Skeletal muscle satellite cell (primary cell): ENCODE results near the gene GMNC.

ENCODE experiments used
- H3K27me3 ChIP-seq: 2 replicates; pipeline ENCODE4 v1.7.0; 2013; ENCODE audit warnings: low read length; ENCODE audit not compliant: control insufficient read depth, insufficient read depth
- H3K36me3 ChIP-seq: 2 replicates; pipeline ENCODE4 v1.7.0; 2013; ENCODE audit warnings: mild to moderate bottlenecking, control low read depth, low read length; ENCODE audit not compliant: insufficient read depth
- H3K4me1 ChIP-seq: 2 replicates; pipeline ENCODE4 v1.7.0; 2013; ENCODE audit warnings: low read length; ENCODE audit not compliant: control insufficient read depth, insufficient read depth
- H3K4me2 ChIP-seq: 2 replicates; pipeline ENCODE4 v1.7.0; 2013; ENCODE audit warnings: mild to moderate bottlenecking, low read length
- H3K4me3 ChIP-seq: 2 replicates; pipeline ENCODE4 v1.7.0; 2013; ENCODE audit warnings: low read length
- H3K9ac ChIP-seq: 2 replicates; pipeline ENCODE4 v1.7.0; 2013; ENCODE audit warnings: mild to moderate bottlenecking, low read depth, low read length, moderate library complexity
- H3K9me3 ChIP-seq: replicated peaks from 2 replicates; pipeline ENCODE4 v1.7.0; 2013; ENCODE audit warnings: mild to moderate bottlenecking, control low read depth, low read length

The GMNC gene

DNA sequence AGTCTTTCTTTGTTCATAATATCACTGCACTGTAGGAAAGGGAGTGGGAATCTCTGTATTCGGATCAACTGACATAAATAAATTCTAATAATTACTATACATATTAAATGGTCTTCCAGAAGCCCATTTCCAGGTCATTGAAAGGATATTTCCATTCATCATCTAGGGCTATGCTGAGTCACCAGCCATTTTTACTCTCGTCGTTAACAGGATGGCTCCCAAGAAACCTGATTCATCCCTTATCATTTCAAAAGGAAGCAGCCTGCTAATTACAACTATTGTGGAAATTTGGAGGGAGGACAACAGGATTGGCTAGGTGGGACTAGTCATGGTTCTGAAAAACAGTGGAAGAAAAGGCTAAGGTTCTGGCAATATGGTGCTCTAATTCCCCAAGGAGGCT lies 13.6 kb downstream of the GMNC start:
- no peak overlapping the region for H3K4me3 ChIP-seq
- H3K4me2 ChIP-seq, result no peak overlapping the region
- no peaks in the 10 kb centered on the region for H3K4me1 ChIP-seq
- no peaks in the 10 kb centered on the region for H3K27me3 ChIP-seq
- no peaks in the 10 kb centered on the region for H3K36me3 ChIP-seq
- no peaks in the 10 kb centered on the region for H3K9me3 ChIP-seq
- no peak overlapping the region for H3K9ac ChIP-seq

DNA sequence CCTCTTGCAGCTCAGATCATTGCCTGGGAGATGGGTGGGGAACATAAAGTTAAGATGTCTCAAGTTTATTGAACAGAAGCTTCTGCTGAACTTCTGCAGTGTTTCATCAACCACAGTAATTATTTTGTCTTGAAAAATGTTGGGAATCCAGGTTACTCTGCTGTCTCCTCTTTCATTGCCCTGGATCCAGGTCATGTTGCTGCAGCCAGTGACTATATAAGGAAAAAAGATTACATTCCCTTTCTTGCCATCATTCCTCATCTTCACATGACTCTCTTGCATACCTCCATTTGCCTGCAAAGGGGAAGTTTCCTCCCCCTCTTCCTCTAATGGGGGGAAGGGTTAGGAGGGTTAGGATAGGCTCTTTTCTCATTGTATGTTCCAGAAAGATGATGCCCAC lies 15.1 kb downstream of the GMNC start:
- Histone ChIP-seq H3K4me3 (no peak overlapping the region), H3K9ac (no peak overlapping the region), H3K9me3 (no peaks in the 10 kb centered on the region), H3K36me3 (no peaks in the 10 kb centered on the region), H3K4me2 (no peak overlapping the region), H3K4me1 (no peaks in the 10 kb centered on the region), H3K27me3 (no peaks in the 10 kb centered on the region)

DNA sequence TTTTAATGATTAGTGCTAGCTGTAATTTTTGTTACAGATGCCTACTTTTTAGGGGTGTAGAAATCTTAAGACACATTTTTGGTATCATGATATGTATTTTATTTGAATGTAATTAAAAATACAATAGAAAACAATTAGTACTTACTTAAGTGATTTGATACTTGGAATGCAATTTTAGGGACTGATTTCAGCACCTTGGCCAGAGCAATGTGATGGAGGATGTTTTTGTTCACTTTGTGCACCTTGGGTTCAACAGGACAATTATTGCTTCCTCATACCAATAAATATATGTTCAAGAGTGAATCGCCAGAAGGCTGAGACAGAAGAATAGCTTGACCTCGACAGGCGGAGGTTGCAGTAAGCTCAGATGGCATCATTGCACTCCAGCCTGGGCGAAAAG lies 22.3 kb downstream of the GMNC start:
- Histone ChIP-seq H3K4me2 (no peak overlapping the region), H3K9me3 (no peaks in the 10 kb centered on the region), H3K4me1 (no peaks in the 10 kb centered on the region), H3K36me3 (no peaks in the 10 kb centered on the region), H3K27me3 (no peaks in the 10 kb centered on the region), H3K4me3 (no peak overlapping the region), H3K9ac (no peak overlapping the region)

DNA sequence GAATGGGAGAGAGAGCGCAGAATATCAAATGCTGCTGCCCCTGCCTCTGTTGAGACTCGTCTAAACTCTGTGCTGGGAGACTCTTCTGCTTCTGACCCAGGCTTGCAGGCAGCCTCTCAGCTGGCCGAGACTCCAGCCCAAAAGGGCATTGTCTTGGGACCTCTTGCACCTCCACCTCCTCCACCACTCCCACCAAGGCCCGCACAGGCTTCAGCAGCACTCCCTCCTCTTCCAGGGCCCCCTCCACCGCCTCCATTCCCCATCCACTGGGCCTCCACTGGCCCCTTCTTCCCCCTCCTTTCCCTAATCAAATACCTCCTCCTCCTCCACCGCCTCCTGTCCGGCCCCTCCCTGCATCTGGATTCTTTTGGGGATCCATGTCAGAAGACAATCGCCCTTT lies 31.3 kb downstream of the GMNC start:
- no peak overlapping the region for H3K4me3 ChIP-seq
- H3K9me3 ChIP-seq, result no peaks in the 10 kb centered on the region
- H3K9ac ChIP-seq, result no peak overlapping the region
- no peaks in the 10 kb centered on the region for H3K4me1 ChIP-seq
- no peaks in the 10 kb centered on the region for H3K36me3 ChIP-seq
- no peaks in the 10 kb centered on the region for H3K27me3 ChIP-seq
- H3K4me2 ChIP-seq, result no peak overlapping the region

DNA sequence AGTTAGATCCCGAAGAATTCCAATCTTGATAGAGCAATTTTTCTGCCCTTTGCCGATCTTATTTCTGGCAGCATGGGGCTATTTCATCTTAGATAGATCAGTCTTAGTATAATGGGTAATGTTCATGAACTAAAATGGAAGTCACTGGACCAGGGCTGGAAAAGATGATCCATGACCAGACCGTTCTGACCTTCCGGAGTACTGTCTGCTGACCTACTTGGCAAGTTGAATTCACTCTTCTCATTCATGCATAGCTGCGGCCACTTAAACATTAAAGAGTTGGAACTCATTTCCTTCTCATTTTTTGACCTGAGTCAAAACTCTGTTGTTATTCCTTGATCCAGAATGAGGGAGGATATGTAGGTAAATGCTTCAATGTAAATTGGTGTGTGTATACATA lies 32.5 kb downstream of the GMNC start:
- peaks cover 5% of the 10 kb centered on the region for H3K4me1 ChIP-seq
- no peaks in the 10 kb centered on the region for H3K27me3 ChIP-seq
- H3K4me2 ChIP-seq, result no peak overlapping the region
- H3K36me3 ChIP-seq, result no peaks in the 10 kb centered on the region
- no peaks in the 10 kb centered on the region for H3K9me3 ChIP-seq
- H3K4me3 ChIP-seq, result no peak overlapping the region
- no peak overlapping the region for H3K9ac ChIP-seq

DNA sequence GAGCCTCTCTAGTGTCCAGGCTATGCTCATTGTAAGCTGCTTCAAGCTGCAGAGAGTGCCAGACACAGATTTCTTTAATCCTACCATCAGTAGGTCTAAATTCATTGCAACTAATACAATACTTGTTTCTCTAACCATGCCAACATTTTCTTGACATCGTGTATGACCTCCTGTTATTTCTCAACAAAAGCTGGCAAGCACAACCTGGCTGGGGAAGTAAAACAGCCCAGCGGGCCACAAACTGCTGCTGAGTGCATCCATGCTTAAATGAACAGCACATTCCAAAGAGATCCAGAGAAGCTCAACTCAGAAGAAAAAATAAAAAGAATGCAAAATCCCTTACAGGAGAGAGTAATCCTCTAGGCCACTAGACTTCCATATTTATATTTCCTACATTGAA lies 36.5 kb downstream of the GMNC start:
- Histone ChIP-seq H3K4me3 (no peak overlapping the region), H3K4me1 (peaks cover 5% of the 10 kb centered on the region), H3K9ac (no peak overlapping the region), H3K9me3 (no peaks in the 10 kb centered on the region), H3K4me2 (no peak overlapping the region), H3K27me3 (no peaks in the 10 kb centered on the region), H3K36me3 (no peaks in the 10 kb centered on the region)

DNA sequence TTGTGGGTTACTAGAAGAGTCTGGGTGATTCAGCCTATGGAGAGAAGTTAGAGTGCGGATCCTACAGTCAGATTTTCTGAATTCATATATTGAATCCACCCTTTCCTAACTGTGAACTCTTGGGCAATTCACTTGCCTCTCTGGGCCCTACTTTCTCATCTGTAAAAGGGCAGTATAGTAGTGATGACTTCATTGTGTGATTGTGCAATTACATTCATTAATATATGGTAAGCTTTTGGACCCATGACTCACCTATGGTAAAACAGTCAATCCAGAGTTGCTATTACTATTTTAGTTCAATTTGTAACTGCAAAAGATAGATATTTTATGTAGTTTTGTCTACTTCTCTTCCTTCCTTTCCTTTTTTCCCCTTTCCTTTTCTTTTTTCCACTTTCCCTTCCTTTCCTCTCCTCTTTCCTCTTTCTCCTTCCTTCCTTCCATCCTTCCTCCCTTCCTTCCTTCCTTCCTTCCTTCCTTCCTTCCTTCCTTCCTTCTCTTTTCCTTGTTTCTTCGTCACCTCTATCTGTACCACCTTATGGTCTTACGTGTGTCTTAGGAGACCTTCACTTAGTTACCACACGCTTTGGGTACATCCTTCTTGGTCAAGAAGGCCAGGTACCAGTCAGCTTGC lies 37.0 kb downstream of the GMNC start:
- no peaks in the 10 kb centered on the region for H3K9me3 ChIP-seq
- H3K9ac ChIP-seq, result no peak overlapping the region
- no peaks in the 10 kb centered on the region for H3K27me3 ChIP-seq
- peaks cover 5% of the 10 kb centered on the region for H3K4me1 ChIP-seq
- no peaks in the 10 kb centered on the region for H3K36me3 ChIP-seq
- H3K4me3 ChIP-seq, result no peak overlapping the region
- H3K4me2 ChIP-seq, result no peak overlapping the region

DNA sequence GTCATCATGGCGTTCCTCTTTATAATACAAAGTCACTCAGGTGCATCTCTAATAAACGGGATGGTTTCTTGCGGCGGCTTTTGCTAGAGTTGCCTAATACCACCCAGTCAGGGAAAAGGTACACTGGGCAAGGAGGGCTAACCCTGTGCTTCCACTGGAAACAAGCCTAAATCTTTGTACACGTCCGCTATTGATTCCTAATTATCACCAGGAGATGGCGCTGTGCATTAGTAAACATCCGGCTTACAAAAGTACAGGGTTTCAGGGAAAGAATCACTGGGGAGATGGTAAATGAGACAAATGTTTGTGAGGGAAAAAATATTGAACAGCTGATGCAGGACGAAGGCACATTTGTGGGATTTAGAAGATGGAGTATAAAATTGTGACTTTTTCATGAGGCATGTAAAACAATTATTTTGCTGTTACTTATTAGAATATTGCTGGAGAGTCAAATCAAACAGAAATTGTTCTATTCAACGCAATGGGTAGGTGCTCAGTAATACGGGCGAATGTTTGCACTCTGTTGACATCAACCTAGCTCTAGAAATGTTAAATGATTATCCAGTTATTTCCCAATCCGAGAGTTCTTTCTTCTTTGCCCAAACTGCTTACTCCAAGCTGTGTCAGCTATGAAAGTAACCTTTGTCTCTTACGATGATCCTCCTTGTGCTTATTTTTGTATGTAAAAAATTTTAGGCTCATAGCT lies 50.6 kb downstream of the GMNC start:
- no peaks in the 10 kb centered on the region for H3K36me3 ChIP-seq
- H3K4me1 ChIP-seq, result peaks cover 13% of the 10 kb centered on the region
- no peaks in the 10 kb centered on the region for H3K9me3 ChIP-seq
- H3K9ac ChIP-seq, result peak overlapping the region; percentile 21
- peak overlapping the region; percentile 41 for H3K4me2 ChIP-seq
- H3K27me3 ChIP-seq, result no peaks in the 10 kb centered on the region
- H3K4me3 ChIP-seq, result no peak overlapping the region

DNA sequence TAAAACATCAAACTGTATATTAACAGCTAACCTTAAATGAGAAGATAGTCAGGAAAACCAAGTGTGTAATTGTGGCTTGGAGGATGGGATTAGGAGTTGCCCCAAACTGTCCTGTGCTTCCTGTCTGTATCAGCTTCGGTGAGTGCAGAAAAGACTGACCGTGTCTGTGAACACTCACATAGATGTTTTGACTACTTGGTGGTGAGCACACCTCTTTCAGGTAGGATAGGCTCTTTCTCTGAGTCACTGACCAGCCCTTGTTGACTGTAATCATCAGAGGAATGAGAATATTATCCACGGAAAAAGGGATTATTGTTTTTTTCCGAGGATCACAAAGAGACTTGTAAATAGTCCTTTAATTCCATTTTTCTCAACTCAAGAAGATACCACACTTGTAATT lies 51.5 kb downstream of the GMNC start:
- no peak overlapping the region for H3K4me3 ChIP-seq
- no peaks in the 10 kb centered on the region for H3K27me3 ChIP-seq
- H3K4me1 ChIP-seq, result peaks cover 19% of the 10 kb centered on the region
- H3K9me3 ChIP-seq, result no peaks in the 10 kb centered on the region
- H3K9ac ChIP-seq, result no peak overlapping the region
- H3K36me3 ChIP-seq, result no peaks in the 10 kb centered on the region
- no peak overlapping the region for H3K4me2 ChIP-seq

DNA sequence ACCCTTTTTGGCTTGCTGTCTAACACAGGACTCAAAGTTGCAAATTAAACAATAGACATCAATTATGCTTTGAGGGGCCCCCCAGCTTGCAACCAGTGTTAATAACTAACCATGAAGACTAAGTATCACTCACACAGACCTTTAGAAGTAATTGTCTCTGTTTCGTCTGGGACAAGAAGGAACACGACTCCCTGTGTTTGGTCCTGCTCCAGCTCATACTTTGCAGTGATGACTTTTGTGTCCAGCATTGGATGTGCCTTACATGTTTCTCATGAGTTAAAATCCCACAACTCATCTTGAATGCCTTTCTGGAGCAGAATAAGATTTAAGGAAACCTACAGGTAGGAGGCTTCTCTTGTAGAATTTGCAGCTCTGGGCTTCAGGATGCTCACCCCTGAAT lies 53.1 kb downstream of the GMNC start:
- no peak overlapping the region for H3K4me2 ChIP-seq
- H3K9me3 ChIP-seq, result no peaks in the 10 kb centered on the region
- H3K9ac ChIP-seq, result no peak overlapping the region
- H3K4me1 ChIP-seq, result peaks cover 19% of the 10 kb centered on the region
- H3K27me3 ChIP-seq, result no peaks in the 10 kb centered on the region
- no peak overlapping the region for H3K4me3 ChIP-seq
- H3K36me3 ChIP-seq, result no peaks in the 10 kb centered on the region

DNA sequence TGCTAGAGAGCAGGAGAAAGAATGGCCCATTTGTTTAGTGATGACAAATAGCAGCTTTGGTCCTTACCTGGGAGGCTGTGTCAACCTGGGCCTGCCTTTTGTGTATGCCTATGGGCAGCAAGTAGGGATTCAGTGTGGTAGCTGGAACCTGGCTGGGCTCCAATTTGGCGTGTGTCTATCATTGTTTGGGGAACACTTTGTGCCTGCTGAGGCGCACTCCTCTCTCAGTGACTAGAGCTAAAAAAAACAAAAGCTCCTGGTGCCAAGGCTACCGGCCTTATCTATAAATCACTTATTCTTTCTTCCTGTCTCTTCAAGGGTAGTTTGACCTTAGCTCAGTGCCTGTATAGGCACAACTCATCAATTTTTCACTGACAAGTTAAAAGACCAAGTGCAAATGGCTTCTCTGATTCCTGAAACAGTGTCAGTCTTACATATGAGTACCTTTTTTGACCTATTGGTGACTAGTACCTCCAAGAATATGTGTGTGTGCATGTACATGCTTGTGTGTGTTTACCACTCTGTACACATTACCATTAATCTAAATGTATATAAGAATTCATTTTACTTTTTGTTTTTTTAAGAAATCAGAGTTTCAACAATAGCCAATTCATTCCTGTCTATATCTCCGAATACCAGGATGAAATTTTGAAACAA lies 54.6 kb downstream of the GMNC start:
- Histone ChIP-seq H3K4me1 (peaks cover 19% of the 10 kb centered on the region), H3K9me3 (no peaks in the 10 kb centered on the region), H3K27me3 (no peaks in the 10 kb centered on the region), H3K4me3 (no peak overlapping the region), H3K36me3 (no peaks in the 10 kb centered on the region), H3K4me2 (peak overlapping the region; percentile 33), H3K9ac (no peak overlapping the region)
